Neural progenitor cell (in vitro differentiated cells): Measurements from ENCODE around the gene CPNE1. TPM values are rescaled to one million over a fixed set of nuclear protein-coding genes. Genes with fewer than 3 reads are reported as not detected.
"Not testable (repeated sequence)": the region's sequence is repeated elsewhere in the genome, so short reads cannot be mapped to it uniquely, and the experiment has no call there.

Source experiments
- DNase-seq: peaks from one replicate; pipeline ENCODE4 v3.0.0-alpha.2; 2016; ENCODE audit warnings: low spot score
- H2AFZ ChIP-seq: fragments of 200-600 bp; sonication (generic); replicated peaks from 2 replicates; pipeline ENCODE4 v1.6.1; 2016; ENCODE audit warnings: antibody characterized with exemption
- H3F3A ChIP-seq: fragments of 200-600 bp; sonication (generic); 2 replicates; pipeline ENCODE4 v1.6.1; 2016; ENCODE audit warnings: antibody characterized with exemption, low read depth
- H3K27ac ChIP-seq: fragments of 200-600 bp; sonication (generic); 2 replicates; pipeline ENCODE4 v1.5.1; 2016; ENCODE audit warnings: mild to moderate bottlenecking
- H3K27me3 ChIP-seq: fragments of 200-600 bp; sonication (generic); 2 replicates; pipeline ENCODE4 v1.6.1; 2016; ENCODE audit warnings: mild to moderate bottlenecking, moderate library complexity
- H3K36me3 ChIP-seq: fragments of 200-600 bp; sonication (generic); 2 replicates; pipeline ENCODE4 v1.5.1; 2016
- H3K4me1 ChIP-seq: fragments of 200-600 bp; sonication (generic); 2 replicates; pipeline ENCODE4 v1.6.1; 2016; ENCODE audit warnings: mixed run types
- H3K4me2 ChIP-seq: fragments of 200-600 bp; sonication (generic); 2 replicates; pipeline ENCODE4 v1.6.1; 2016
- H3K4me3 ChIP-seq: fragments of 200-600 bp; sonication (generic); 2 replicates; pipeline ENCODE4 v1.5.1; 2016
- H3K79me2 ChIP-seq: fragments of 200-600 bp; sonication (generic); 2 replicates; pipeline ENCODE4 v1.6.1; 2016; ENCODE audit warnings: low read depth
- H3K9ac ChIP-seq: fragments of 200-600 bp; sonication (generic); 2 replicates; pipeline ENCODE4 v1.6.1; 2016
- H3K9me3 ChIP-seq: fragments of 200-600 bp; sonication (generic); 2 replicates; pipeline ENCODE4 v1.5.1; 2016; ENCODE audit warnings: low read depth
- H4K20me1 ChIP-seq: fragments of 200-600 bp; sonication (generic); 2 replicates; pipeline ENCODE4 v1.6.1; 2016; ENCODE audit warnings: low read depth
- H3K27ac Mint-ChIP-seq: 3 replicates; pipeline ENCODE4 v1.8.0; 2021; ENCODE audit warnings: mixed read lengths
- H3K27me3 Mint-ChIP-seq: 2 replicates; pipeline ENCODE4 v1.8.0; 2022; ENCODE audit warnings: low read depth, mild to moderate bottlenecking, inconsistent platforms, moderate library complexity, mixed read lengths; ENCODE audit not compliant: insufficient read depth
- H3K36me3 Mint-ChIP-seq: 3 replicates; pipeline ENCODE4 v1.8.0; 2021; ENCODE audit warnings: mixed read lengths
- H3K4me1 Mint-ChIP-seq: 3 replicates; pipeline ENCODE4 v1.8.0; 2021; ENCODE audit warnings: mixed read lengths
- H3K4me3 Mint-ChIP-seq: 3 replicates; pipeline ENCODE4 v1.8.0; 2021; ENCODE audit warnings: mild to moderate bottlenecking, moderate library complexity, mixed read lengths
- H3K9me3 Mint-ChIP-seq: 3 replicates; pipeline ENCODE4 v1.8.0; 2020; ENCODE audit warnings: mixed read lengths
- CTCF ChIP-seq: fragments of 200-600 bp; sonication (generic); IDR thresholded peaks from 2 replicates; pipeline ENCODE4 v1.5.1; 2017; ENCODE audit warnings: antibody characterized with exemption, mild to moderate bottlenecking
- EZH2 ChIP-seq: fragments of 200-600 bp; sonication (generic); IDR thresholded peaks from 2 replicates; pipeline ENCODE4 v1.6.1; 2017; ENCODE audit warnings: antibody characterized with exemption, mild to moderate bottlenecking, moderate library complexity
- EZH2phosphoT487 ChIP-seq: fragments of 200-600 bp; sonication (generic); IDR thresholded peaks from 2 replicates; pipeline ENCODE4 v1.6.1; 2017; ENCODE audit warnings: antibody characterized with exemption
- total RNA-seq: library from RNA; depleted of rRNA; stranded (reverse); fragments of >200 nt; gene quantifications from 2 replicates; pipeline ENCODE4 v1.2.3, GENCODE V29; 2015; ENCODE audit warnings: low replicate concordance

Gene CPNE1
- total RNA-seq, 1 donor from 2014 or later: 140 TPM

- no peak for TF ChIP-seq EZH2
- TF ChIP-seq CTCF: no peak
- no peak for TF ChIP-seq EZH2phosphoT487
- Histone ChIP-seq H3K36me3 (peaks cover 58% of the 10 kb centered on the region), H3K27ac (peak overlapping the region; percentile 50), H3K27me3 (no peaks in the 10 kb centered on the region), H4K20me1 (peaks cover 92% of the 10 kb centered on the region), H3K79me2 (peaks cover 86% of the 10 kb centered on the region), H3F3A (peaks cover 94% of the 10 kb centered on the region), H3K9ac (no peak overlapping the region), H3K4me1 (no peaks in the 10 kb centered on the region), H3K9me3 (no peaks in the 10 kb centered on the region), H3K4me2 (no peak overlapping the region), H2AFZ (no peak overlapping the region), H3K4me3 (no peak overlapping the region)
- Mint-ChIP-seq H3K27me3 (no peaks in the 10 kb centered on the region), H3K9me3 (no peaks in the 10 kb centered on the region), H3K4me3 (no peak overlapping the region), H3K36me3 (peaks cover 29% of the 10 kb centered on the region), H3K27ac (no peak overlapping the region), H3K4me1 (no peaks in the 10 kb centered on the region)
- no peak for DNase-seq
Observed at GRCh38 chr20:35708502-35708901, 43.8 kb upstream of the CPNE1 start.

GRCh38 chr20:35706591-35707529 lies 42.2 kb upstream of the CPNE1 start:
- not testable (repeated sequence) for H3K9me3 Mint-ChIP-seq, H2AFZ ChIP-seq, H3K27me3 Mint-ChIP-seq, H3K4me1 Mint-ChIP-seq, H3K9me3 ChIP-seq, H3K27me3 ChIP-seq, H3K9ac ChIP-seq, H3K4me1 ChIP-seq, DNase-seq, H3K4me3 Mint-ChIP-seq, H3K4me2 ChIP-seq, H3K27ac Mint-ChIP-seq, H3K4me3 ChIP-seq
- peaks cover 25% of the 10 kb centered on the region for H3K36me3 Mint-ChIP-seq
- Histone ChIP-seq H3F3A (peaks cover 100% of the 10 kb centered on the region), H3K27ac (peak overlapping the region; percentile 50), H3K79me2 (peaks cover 72% of the 10 kb centered on the region), H4K20me1 (peaks cover 88% of the 10 kb centered on the region), H3K36me3 (peaks cover 56% of the 10 kb centered on the region)

- H3K4me3 ChIP-seq, H3K27me3 Mint-ChIP-seq, DNase-seq, H3K9me3 Mint-ChIP-seq, H3K4me3 Mint-ChIP-seq, H3K27me3 ChIP-seq, H3K27ac ChIP-seq, H3K4me1 ChIP-seq, H3K4me2 ChIP-seq, H3K27ac Mint-ChIP-seq, H3K9ac ChIP-seq, H3K4me1 Mint-ChIP-seq, H3K9me3 ChIP-seq, H2AFZ ChIP-seq: not testable (repeated sequence)
- peaks cover 62% of the 10 kb centered on the region for H3K79me2 ChIP-seq
- H4K20me1 ChIP-seq: peaks cover 78% of the 10 kb centered on the region
- H3K36me3 Mint-ChIP-seq: peaks cover 20% of the 10 kb centered on the region
- peaks cover 48% of the 10 kb centered on the region for H3K36me3 ChIP-seq
- peaks cover 100% of the 10 kb centered on the region for H3F3A ChIP-seq
Observed at GRCh38 chr20:35705894-35706293, 41.2 kb upstream of the CPNE1 start.

- Mint-ChIP-seq H3K4me1 (peaks cover 6% of the 10 kb centered on the region), H3K27ac (no peak overlapping the region), H3K27me3 (peaks cover 3% of the 10 kb centered on the region), H3K4me3 (no peak overlapping the region), H3K9me3 (no peaks in the 10 kb centered on the region), H3K36me3 (peaks cover 20% of the 10 kb centered on the region)
- TF ChIP-seq CTCF (no peak), EZH2 (no peak), EZH2phosphoT487 (no peak)
- H3K9ac ChIP-seq: no peak overlapping the region
- no peak overlapping the region for H2AFZ ChIP-seq
- peaks cover 7% of the 10 kb centered on the region for H3K4me1 ChIP-seq
- H3K79me2 ChIP-seq: peaks cover 62% of the 10 kb centered on the region
- no peak overlapping the region for H3K4me2 ChIP-seq
- H3K9me3 ChIP-seq: no peaks in the 10 kb centered on the region
- peaks cover 100% of the 10 kb centered on the region for H3F3A ChIP-seq
- H3K27ac ChIP-seq: no peak overlapping the region
- peaks cover 40% of the 10 kb centered on the region for H3K36me3 ChIP-seq
- no peak overlapping the region for H3K4me3 ChIP-seq
- no peak for DNase-seq
- H3K27me3 ChIP-seq: no peaks in the 10 kb centered on the region
- H4K20me1 ChIP-seq: peaks cover 71% of the 10 kb centered on the region
Observed at GRCh38 chr20:35704514-35705261, 40.0 kb upstream of the CPNE1 start.
